Fibroblast of the aortic adventitia (primary cell): ENCODE measurements around the gene THADA. TPM values are rescaled to one million over a fixed set of nuclear protein-coding genes. Genes with fewer than 3 reads are reported as not detected.

Experiments used
- DNase-seq: peaks from one replicate; pipeline ENCODE4 v3.0.0-alpha.2; 2010; ENCODE audit warnings: low read depth
- H3K4me3 ChIP-seq: 2 replicates; pipeline ENCODE4 v1.5.1; 2011; ENCODE audit warnings: low read depth, mild to moderate bottlenecking, control low read depth, low read length, moderate library complexity
- CTCF ChIP-seq: IDR thresholded peaks from 2 replicates; pipeline ENCODE4 v1.5.1; 2011; ENCODE audit warnings: mild to moderate bottlenecking, low read length, control low read depth, inconsistent platforms; ENCODE audit not compliant: insufficient read depth
- total RNA-seq: library from RNA; depleted of rRNA; stranded (reverse); fragments of >200 nt; gene quantifications from 2 replicates; pipeline ENCODE4 v1.2.3, GENCODE V29; 2012; ENCODE audit warnings: low replicate concordance

THADA gene
- total RNA-seq, 1 donor, result 34.6 TPM

- no peak for TF ChIP-seq CTCF
- no peak overlapping the region for H3K4me3 ChIP-seq
- DNase-seq, result peak; percentile 32
These were observed 322.3 kb downstream of the THADA start for GRCh38 chr2:43273529-43273928.

GRCh38 chr2:43270930-43271615 is 324.8 kb downstream of the THADA start:
- DNase-seq, result no peak
- TF ChIP-seq CTCF, result peak; percentile 6
- no peak overlapping the region for H3K4me3 ChIP-seq

- no peak overlapping the region for H3K4me3 ChIP-seq
- DNase-seq, result no peak
- no peak for TF ChIP-seq CTCF
These were observed 325.4 kb downstream of the THADA start for GRCh38 chr2:43270461-43270860.

- no peak for TF ChIP-seq CTCF
- DNase-seq, result peak; percentile 82
- no peak overlapping the region for H3K4me3 ChIP-seq
These were observed 326.1 kb downstream of the THADA start for GRCh38 chr2:43269706-43270105.

- peak overlapping the region; percentile 22 for H3K4me3 ChIP-seq
- peak; percentile 96 for DNase-seq
- peak; percentile 37 for TF ChIP-seq CTCF
These were observed 326.7 kb downstream of the THADA start for GRCh38 chr2:43269074-43269572.

GRCh38 chr2:43268066-43268953 is 327.5 kb downstream of the THADA start:
- peak overlapping the region; percentile 14 for H3K4me3 ChIP-seq
- DNase-seq, result no peak
- TF ChIP-seq CTCF, result no peak
